GM19452 (cell line): ENCODE data around the gene CLBA1.
"Not testable (repeated sequence)": the region's sequence is repeated elsewhere in the genome, so short reads cannot be mapped to it uniquely, and the experiment has no call there.

ENCODE experiments used
- ATAC-seq: cut with Tn5 transposase; IDR thresholded peaks from one replicate; pipeline ENCODE4 v1.9.1; 2021; ENCODE audit not compliant: unreplicated experiment

CLBA1 gene

DNA sequence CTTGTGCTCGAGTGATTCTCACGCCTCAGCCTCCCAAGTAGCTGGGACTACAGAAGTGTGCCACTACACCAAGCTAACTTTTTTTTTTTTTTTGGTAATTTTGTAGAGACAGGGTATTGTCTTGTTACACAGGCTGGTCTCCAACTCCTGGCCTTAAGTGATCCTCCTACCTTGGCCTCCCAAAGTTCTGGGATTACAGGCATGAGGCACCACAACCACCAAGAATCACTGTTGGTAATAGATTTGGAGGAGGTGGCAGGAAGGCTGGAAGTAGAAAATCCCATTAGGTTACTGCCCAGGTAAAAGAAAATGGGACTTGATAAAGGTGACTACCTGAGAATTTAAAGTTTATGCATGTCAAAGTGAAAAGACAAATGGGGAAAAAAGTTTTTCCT lies 36.7 kb downstream of the CLBA1 start:
- ATAC-seq = no peak

DNA sequence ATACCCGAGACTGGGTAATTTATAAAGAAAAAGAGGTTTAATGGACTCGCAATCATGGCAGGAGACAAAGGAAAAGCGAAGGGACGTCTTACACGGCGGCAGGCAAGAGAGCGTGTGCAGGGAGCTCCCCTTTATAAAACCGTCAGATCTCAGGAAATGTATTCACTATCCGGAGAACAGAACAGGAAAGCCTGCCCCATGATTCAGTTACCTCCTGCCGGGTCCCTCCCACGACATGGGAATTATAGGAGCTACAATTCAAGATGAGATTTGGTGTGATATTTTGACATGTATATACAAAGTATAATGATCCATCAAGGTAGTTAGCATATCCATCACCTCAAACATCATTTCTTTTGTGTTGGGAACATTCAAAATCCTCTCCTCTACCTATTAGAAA lies 37.6 kb downstream of the CLBA1 start:
- no peak for ATAC-seq

DNA sequence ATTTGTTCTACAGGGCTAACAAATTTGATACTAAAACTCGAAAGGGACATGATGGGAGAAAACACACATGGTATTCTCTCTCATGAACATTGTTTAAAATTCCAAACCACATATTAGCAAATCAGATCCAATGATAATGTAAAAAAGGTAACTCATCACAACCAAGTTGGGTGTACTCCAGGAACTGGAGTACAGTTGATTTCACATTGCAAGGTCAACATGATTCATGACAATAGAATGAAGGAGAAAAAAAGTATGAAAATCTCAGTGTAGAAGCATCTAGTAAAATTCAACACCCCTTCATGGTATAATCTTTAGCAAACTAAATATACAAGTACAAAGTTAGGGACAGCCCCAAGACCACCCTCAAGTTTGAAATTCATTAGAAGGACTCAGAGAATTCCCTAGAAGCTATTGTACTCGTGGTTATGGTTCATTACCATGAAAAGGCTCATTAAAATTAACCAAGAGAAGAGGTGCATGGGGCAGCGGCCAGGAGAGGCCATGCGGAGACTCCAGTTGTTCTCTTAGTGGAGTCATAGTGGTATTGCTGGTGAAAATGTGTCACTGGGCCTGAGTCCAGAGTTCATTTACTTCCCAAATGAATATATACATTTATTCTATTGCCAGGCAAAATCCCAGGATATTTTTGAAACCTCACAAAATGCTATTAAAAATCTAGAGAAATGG lies 38.3 kb downstream of the CLBA1 start:
- no peak for ATAC-seq

DNA sequence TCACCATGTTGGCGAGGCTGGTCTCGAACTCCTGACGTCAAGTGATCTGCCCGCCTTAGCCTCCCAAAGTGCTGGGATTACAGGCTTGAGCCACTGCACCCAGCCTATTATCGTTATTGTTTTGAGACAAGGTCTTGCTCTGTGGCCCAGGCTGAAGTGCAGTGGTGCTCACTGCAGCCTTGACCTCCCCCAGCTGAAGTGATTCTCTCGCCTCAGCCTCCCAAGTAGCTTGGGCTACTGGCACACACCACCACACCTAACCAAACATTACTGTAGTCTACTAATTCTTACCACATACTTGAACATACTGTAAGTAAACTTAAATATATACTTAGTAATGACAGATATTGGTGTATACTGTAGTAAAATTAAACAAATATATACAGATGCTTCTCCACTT lies 39.8 kb downstream of the CLBA1 start:
- no peak for ATAC-seq

DNA sequence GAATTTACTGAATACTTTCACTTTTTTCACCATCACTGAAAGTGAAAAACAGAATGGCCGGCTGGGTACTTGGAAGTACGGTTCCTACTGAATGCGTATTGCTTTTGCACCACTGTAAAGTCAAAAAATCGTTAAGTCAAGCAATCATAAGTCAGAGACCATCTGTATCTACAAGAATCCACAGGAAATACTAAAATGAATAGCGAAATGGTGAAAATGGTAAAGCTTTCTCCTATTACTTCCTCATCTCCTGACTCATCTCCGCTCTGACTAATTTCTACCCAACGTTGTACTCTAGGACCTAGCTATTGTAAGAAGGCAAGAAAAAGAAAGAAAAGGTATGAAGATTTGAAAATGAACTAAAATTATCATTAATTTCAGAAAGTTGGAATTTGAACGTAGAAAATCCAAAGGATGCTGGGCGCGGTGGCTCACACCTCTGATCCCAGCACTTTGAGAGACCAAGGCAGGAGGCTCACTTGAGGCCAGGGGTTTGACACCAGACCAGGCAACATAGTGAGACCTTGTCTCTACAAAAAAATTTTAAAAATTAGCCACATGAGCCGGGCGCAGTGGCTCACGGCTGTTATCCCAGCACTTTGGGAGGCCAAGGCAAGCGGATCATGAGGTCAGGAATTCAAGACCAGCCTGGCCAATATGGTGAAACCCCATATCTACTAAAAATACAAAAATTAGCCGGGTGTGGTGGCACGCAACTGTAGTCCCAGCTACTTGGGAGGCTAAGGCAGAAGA lies 40.6 kb downstream of the CLBA1 start:
- ATAC-seq = no peak

DNA sequence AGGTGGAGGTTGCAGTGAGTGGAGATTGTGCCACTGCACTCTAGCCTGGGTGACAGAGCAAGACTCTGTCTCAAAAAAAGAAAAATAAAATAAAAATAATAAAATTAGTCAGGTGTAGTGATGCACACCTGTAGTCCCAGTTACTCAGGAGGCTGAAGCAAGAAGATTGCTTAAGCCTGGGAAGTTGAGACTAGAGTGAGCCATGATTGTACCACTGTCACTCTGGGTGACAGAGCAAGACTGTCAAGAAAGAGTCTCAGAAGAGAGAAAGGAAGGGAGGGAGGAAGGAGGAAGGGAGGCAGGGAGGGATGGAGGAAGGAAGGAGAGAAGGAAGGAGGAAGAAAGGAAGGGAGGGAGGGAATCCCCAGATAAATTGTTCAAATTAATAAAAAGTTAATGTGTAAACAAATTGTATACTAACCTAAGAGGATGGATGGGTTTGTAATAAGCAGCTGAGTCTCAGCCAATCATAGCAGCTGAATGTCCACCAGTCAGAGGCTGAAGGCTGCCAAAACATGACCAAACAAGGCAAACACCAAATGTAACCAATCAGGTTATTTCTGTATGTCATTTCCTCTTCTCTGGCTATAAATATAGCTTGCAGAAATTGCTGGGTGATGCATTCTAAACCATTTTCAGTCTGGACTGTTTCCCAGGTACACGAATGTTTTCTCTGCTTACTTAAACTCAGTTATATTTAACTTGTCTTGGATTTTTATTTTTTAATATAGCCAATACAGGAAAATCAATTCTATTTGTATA lies 41.4 kb downstream of the CLBA1 start:
- ATAC-seq = no peak

DNA sequence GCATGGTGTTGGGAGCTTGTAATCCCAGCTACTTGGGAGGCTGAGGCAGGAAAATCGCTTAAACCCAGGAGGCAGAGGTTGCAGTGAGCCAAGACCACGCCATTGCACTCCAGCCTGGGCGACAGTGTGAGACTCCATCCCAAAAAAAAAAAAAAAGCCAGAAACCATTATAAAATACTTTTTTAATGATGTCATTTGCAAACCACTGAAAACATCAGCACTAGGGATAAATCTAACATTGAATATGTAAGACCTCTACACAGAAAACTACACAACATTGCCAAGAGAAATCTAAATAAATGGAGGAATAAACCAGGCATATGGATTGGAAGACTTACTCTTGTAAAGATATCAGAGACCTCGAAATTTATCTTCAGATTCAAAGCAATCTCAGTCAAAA lies 42.1 kb downstream of the CLBA1 start:
- not testable (repeated sequence) for ATAC-seq

DNA sequence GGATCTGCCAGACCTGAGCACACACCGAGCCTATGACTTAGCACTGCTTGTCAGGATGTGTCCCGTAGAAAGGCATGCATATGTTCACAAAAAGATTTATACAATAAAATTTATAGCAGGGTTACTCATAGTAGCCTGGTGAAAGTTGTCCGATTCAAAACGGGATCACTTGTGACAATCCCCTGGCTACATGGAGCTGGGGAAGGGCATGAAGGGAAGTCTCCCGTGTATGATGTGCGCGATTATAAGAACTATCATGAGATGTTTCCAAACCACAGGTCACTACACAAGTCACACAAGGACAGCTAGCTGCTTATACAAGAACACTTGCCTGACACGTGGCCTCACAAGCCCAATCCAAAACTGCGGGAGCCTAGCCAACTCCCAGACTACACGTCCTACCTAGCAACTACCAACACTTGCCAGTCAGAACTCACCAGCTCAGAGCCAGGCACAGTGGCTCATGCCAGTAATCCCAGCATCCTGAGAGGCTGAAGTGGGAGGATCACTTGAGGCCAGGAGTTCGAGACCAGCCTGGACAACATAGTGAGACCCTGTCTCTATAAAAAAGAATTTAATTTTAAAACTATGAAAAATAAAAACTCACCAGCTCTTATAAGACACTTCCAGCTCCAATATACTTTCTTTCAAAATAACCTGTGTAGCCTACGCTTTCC lies 42.8 kb downstream of the CLBA1 start:
- no peak for ATAC-seq

DNA sequence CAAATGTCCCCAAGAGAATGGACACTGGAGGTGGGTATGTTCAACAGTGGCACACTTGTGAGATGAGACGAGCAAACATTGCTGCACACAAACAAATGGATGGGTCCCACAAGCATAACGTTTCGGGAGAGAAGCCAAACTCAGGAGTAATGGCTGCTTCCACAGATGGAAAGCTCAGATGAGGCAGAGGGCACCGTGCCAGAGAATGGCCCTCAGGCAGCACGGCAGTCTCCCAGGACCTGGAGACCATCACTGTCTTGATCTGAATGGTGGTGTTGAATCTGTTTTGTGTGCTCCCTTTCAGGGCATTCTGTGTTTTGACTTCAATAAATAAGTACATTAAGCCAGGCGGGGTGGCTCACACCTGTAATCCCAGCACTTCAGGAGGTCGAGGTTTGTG lies 43.8 kb downstream of the CLBA1 start:
- ATAC-seq = no peak

DNA sequence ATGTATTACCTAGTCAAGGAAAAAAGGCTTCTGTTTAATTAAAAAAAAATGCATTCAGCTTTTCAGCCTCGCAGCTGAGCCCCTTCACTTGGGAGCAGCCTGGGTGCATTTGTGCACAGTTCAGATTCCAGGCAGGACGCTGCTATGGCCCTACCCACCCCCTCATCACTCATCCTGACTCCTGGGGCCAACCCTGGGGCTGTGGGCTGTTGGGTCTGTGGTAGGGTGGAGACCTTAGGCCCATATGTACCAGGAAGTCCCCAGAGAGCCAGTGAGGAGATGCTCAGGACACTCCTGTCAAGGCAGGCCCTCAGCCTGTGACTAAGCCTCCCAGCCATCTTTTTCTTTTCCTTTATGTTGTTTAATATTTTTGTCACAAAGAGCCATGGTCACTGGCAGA lies 44.6 kb downstream of the CLBA1 start:
- no peak for ATAC-seq

DNA sequence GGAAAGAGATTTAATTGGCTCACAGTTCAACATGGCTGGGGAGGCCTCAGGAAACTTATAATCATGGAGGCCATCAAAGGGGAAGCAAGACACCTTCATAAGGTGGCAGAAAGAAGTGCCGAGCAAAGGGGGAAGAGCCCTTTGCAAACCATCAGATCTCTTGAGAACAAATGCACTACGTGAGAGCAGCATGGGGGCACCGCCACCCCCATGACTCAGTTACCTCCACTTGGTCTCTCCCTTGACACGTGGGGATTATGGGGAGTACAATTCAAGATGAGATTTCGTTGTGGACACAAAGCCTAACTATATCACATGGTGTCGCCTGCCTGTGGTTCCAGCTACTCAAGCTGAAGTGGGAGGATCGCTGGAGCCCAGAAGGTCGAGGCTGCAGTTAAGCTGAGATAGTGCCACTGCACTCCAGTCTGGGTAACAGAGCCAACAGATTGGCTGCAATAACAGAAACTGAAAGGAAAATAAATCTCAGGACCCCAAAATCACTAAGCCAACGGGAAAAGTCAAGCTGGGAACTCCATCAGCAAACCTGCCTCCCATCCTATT lies 45.3 kb downstream of the CLBA1 start:
- ATAC-seq = no peak

DNA sequence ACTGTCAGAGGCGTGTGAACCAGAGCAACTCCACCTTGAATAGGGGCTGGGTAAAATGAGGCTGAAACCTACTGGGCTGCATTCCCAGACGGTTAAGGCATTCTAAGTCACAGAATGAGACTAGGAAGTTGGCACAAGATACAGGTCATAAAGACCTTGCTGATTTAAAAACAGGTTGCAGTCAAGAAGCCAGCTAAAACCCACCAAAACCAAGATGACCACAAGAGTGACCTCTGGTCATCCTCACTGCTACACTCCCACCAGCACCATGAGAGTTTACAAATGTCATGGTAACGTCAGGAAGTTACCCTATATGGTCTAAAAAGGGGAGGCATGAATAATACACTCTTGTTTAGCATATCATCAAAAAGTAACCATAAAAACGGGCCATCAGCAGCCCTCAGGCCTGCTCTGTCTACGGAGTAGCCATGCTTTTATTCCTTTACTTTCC lies 46.9 kb downstream of the CLBA1 start:
- not testable (repeated sequence) for ATAC-seq

DNA sequence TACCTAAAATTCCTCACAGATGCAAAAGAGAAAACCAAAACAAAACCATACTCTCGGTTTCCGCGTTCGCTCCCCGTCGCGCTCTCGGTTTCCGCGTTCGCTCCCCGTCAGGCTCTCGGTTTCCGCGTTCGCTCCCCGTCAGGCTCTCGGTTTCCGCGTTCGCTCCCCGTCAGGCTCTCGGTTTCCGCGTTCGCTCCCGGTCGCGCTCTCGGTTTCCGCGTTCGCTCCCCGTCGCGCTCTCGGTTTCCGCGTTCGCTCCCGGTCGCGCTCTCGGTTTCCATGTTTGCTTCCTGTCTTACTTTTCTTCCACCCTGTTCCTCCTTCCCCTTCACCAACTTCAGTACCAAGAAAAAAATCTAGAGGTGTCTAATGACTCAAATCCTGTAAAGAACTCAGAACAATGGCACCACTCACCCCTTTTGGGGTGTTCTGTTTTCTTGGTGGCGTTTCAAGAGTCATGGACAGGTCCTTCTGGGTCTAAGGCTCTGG lies 47.9 kb downstream of the CLBA1 start:
- not testable (repeated sequence) for ATAC-seq

DNA sequence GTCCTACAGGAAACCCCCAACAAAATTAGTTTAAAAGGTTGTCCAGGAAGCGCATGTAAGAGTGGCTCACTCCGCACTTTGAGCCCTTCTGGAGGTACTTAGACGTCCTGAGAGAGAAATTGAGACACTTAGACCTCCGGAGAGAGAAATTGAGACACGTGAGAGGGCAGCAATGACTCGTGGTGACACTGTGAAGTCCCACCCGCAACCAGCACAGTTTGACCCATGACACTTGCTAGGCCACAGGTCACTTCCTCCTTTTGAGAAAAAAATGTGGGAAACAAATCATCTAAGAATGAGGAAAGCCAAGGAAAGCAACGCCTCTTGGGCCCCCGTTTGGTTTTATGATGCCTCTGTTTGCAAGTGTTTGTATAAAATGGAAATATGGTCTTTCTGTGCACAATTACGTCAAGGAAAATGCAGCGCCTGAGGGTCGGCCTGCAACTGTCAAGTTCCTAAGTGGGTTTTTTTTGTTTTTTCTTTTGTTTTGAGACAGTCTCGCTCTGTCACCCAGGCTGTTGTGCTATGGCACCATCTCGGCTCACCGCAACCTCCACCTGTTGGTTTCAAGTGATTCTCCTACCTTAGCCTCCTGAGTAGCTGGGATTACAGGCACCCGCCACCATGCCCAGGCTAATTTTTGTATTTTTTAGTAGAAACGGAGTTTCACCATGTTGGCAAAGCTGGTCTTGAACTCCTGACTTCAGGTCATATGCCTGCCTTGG lies 48.9 kb downstream of the CLBA1 start:
- no peak for ATAC-seq

DNA sequence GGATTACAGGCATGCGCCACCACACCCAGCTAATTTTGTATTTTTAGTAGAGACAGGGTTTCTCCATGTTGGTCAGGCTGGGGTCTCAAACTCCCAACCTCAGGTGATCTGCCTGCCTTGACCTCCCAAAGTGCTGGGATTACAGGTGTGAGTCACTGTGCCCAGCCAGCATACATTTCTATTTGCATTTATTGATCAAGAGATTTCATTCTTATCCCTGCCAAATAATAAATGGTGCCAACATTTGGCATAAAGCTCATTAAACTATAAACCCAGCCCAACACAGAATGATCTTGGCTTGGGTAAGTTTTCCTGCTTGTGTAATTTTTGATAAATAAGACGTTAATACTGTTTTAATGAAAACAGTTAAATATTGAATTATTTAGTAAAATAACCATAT lies 50.0 kb downstream of the CLBA1 start:
- ATAC-seq = not testable (repeated sequence)

DNA sequence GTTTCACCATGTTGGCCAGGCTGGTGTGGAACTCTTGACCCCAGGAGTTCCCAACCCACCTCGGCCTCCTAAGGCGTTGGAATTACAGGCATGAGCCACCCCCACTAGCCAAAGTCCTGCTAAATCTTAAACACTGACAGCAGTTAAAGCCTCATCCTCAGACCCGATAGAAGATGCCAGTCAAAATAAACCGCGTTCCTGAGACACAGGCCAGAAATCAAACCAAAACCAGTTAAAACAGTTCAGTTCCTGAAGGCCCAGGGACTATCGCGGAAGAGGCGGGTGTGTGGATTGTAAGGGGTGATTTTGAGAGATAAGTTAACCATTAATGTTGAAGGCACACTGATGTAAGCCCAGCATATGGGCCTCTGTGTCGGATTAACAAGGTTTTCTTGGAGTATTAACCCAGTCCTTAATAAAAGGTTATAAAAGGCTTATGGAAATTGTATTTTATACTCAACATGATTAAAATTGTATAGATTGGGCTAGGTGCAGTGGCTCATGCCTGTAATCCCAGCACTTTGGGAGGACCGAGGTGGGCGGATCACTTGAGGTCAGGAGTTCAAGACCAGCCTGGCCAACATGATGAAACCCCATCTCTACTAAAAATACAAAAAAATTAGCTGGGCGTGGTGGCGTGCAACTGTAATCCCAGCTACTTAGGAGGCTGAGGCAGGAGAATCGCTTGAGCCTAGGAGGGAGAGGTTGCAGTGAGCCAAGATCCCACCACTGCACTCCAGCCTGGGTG lies 54.0 kb downstream of the CLBA1 start:
- no peak for ATAC-seq

DNA sequence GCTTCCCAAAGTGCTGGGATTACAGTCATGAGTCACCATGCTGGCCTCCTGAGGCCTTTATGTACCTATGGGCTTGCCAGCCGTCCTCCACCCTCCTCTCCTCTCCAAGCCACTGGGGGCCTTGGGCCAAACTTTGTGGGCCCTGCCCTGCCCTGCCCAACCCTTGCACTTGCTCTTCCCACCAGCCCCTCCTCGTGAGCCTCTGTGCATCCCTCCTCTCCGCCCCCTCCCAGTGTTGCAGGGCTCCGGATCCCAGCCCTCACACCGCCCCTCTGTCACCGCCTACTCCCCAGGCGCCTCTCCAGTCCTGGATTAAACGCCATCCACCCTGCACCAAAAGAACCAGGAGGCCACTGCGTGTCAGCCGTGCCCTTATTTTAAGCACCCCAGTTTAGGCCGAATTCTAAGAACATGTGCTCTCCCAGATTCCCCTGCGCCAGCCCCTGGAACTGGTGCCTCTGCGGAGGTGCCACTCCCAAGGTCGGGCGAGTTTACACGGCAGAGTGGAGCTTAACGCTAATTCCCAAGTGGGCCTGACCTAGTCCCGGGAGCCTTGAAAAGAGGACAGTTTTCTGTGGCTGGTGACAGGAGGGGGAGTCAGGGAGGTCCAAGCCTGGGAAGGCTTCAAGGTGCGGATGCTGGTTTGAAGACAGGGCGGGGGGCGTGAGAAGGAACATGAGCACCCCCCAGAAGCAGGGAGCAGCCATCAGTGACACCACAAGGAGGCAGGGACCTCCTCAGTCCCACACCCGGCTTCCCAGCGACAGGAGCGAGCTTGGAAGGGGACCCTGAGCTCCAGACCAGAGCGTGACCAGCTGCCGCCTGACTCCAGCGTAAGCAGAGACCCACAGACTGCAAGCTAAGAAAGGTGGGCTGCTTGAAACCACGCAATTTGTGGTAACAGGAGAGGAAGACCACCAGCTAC lies 56.5 kb downstream of the CLBA1 start:
- no peak for ATAC-seq

DNA sequence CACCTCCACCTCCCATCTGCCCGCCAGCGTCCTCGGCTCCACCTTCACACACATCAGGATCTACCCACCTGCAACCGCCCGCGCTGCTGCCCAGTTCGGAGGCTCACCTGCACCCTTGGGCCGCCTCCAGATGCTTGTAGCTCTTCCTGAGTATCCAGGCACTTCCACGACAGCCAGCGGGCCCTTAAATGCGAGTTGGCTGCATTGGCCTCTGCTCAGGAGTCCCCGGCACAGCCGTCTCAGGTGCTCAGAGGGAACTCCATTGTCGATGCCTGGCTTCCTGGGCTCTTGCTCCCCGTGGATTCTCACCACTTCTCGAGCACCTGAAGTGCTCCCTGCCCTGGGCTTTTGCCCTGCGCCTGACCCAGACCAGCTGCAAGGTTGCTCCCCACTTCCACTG lies 57.2 kb downstream of the CLBA1 start:
- no peak for ATAC-seq
